Adipocyte (in vitro differentiated cells): Measurements from ENCODE around the gene IPO9.

Experiments used
- DNase-seq: peaks from one replicate; pipeline ENCODE4 v3.0.0-alpha.2; 2015; ENCODE audit warnings: low read depth
- H3K27me3 ChIP-seq: replicated peaks from 2 replicates; pipeline ENCODE4 v1.7.0; 2013; ENCODE audit warnings: mild to moderate bottlenecking, low read length, moderate library complexity; ENCODE audit not compliant: control insufficient read depth, insufficient read depth
- H3K36me3 ChIP-seq: 2 replicates; pipeline ENCODE4 v1.7.0; 2013; ENCODE audit warnings: low read length, mild to moderate bottlenecking, moderate library complexity; ENCODE audit not compliant: control insufficient read depth, insufficient read depth, severe bottlenecking
- H3K4me1 ChIP-seq: 2 replicates; pipeline ENCODE4 v1.7.0; 2013; ENCODE audit warnings: mild to moderate bottlenecking, low read length, moderate library complexity; ENCODE audit not compliant: control insufficient read depth, insufficient read depth
- H3K4me3 ChIP-seq: 2 replicates; pipeline ENCODE4 v1.7.0; 2013; ENCODE audit warnings: mild to moderate bottlenecking, low read length, moderate library complexity
- H3K9ac ChIP-seq: 2 replicates; pipeline ENCODE4 v1.7.0; 2013; ENCODE audit warnings: mild to moderate bottlenecking, low read length, moderate library complexity
- H3K9me3 ChIP-seq: 2 replicates; pipeline ENCODE4 v1.7.0; 2013; ENCODE audit warnings: mild to moderate bottlenecking, low read length, moderate library complexity; ENCODE audit not compliant: control insufficient read depth

IPO9 gene

DNA sequence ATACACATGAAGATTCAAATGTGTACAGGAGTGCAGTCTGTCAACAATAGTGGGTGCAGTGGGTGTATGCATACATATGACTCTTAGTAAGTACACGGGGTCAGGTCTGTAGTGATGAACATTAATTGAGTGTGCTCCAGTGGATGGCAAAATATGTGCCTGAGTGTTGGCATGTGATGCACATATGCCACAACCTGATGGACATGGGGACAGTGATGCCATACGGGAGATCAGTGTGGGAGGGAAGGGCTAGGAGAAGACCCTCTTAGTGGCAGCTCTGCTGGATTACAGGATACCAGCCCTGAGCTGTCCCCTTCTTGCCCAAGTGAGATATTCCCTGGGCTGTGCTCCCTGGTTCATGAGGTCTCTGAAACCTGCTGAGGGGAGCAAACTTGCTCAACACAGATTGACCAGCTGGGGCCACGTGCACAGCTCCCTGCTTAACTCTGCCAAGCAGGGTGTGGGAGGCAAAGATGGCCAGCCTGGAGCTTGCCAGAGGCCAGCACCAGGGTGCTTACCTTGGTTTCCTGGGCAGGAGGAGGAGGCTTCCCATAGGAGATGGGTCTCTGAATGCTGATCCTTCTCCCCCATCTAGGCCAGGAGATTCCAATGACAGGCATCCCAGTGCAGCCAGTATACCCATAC, 62.0 kb downstream of the IPO9 start:
- H3K9ac ChIP-seq: no peak overlapping the region
- no peak overlapping the region for H3K4me3 ChIP-seq
- H3K36me3 ChIP-seq: peaks cover 2% of the 10 kb centered on the region
- no peaks in the 10 kb centered on the region for H3K27me3 ChIP-seq
- H3K4me1 ChIP-seq: peaks cover 21% of the 10 kb centered on the region
- no peaks in the 10 kb centered on the region for H3K9me3 ChIP-seq
- DNase-seq: no peak

DNA sequence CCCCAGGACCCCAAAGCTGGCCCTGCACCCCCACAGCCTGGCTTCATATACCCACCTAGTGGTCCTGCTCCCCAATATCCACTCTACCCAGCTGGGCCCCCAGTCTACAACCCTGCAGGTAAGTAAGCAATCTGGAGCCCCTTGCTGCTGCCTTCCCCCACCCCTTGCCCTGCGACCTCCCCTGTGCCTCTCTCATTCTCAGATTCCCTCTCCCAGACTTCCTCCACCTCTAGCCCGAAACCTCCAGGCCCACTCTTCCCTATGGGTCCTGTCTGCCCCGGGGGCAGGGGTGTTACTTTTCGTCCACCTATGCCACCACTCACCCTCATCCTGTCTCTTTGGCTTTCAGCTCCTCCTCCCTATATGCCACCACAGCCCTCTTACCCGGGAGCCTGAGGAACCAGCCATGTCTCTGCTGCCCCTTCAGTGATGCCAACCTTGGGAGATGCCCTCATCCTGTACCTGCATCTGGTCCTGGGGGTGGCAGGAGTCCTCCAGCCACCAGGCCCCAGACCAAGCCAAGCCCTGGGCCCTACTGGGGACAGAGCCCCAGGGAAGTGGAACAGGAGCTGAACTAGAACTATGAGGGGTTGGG, 62.6 kb downstream of the IPO9 start:
- Histone ChIP-seq H3K27me3 (no peaks in the 10 kb centered on the region), H3K9ac (no peak overlapping the region), H3K9me3 (no peaks in the 10 kb centered on the region), H3K4me3 (no peak overlapping the region), H3K36me3 (peaks cover 2% of the 10 kb centered on the region), H3K4me1 (peaks cover 23% of the 10 kb centered on the region)
- DNase-seq: no peak

DNA sequence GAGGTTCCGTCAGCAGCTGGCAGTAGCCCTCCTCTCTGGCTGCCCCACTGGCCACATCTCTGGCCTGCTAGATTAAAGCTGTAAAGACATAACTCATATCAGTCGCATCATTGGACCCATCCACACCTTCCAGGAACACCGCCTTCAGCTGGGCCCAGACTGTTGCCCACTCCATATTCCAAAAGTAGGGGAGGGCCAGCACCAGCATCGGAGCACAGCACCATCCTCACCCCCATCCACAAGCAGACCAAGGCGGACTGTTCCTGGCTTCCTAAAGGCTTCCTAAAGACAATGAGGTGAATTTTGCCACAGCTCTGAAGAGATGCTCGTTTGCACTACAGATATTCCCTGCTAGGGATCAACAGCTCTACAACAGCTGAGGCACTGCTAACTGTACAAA, 63.3 kb downstream of the IPO9 start:
- no peak for DNase-seq
- H3K9me3 ChIP-seq: no peaks in the 10 kb centered on the region
- peaks cover 2% of the 10 kb centered on the region for H3K36me3 ChIP-seq
- no peaks in the 10 kb centered on the region for H3K27me3 ChIP-seq
- H3K9ac ChIP-seq: no peak overlapping the region
- no peak overlapping the region for H3K4me3 ChIP-seq
- peaks cover 30% of the 10 kb centered on the region for H3K4me1 ChIP-seq

DNA sequence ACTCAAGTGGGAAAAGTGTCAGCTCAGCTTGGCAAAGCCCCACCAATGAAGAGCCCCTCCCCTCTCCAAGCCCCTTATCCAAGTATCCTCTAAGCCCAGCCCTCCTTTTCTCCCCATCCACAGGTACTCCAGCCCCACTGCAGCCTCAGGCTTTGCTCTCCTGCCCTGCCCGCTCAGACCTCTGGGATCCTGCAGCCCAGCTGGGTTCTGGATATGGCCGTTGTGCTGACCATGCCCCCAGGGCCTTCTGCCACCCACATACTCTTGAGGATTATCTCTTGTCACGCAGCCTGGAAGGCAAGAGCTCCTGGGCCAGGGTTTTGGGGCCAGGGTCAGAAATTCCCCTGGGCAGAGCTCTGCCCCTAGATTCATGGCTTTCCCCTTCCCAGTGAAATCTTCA, 64.5 kb downstream of the IPO9 start:
- H3K4me1 ChIP-seq: peaks cover 26% of the 10 kb centered on the region
- peaks cover 10% of the 10 kb centered on the region for H3K36me3 ChIP-seq
- H3K9ac ChIP-seq: peak overlapping the region; percentile 20
- no peak overlapping the region for H3K4me3 ChIP-seq
- H3K27me3 ChIP-seq: no peaks in the 10 kb centered on the region
- no peaks in the 10 kb centered on the region for H3K9me3 ChIP-seq
- DNase-seq: peak; percentile 48

DNA sequence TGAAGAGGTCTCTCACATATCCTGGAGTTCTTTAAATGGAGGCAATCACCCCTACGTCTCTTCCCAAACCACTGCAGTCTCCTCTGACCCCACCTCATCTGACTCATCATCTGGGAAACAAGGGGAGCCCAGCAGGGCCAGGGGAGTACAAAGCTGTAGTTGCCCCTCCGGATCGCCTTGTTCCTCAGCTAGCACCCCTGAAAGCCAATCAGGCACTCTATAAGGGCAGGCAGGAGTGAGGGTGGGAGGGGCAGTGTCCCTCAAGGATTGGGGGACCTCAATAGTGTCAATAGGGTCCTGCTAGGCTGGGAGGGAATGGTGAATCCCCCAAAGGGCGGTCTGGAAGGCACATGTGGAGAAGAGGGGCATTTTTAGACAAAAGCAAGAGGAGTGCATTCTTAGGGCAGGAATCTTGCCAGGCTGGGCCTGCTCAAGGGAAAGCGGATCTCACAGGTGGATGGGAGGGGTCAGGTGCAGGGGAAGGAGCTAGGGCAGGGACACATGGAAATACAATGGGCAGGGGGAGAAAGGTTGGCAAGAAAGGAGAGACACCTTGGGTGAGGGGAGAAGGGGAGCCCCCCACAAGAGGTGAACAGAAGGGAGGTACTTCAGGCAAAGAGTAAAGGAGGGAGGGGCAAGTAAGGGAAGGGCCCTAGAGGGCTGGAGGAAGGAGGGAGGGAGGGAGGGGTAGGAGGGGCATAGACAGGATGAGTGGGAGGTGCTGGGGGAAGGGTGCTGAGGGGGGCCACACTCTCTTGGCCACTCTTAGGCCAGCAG, 65.6 kb downstream of the IPO9 start:
- no peak overlapping the region for H3K4me3 ChIP-seq
- DNase-seq: no peak
- no peaks in the 10 kb centered on the region for H3K9me3 ChIP-seq
- H3K4me1 ChIP-seq: peaks cover 23% of the 10 kb centered on the region
- H3K36me3 ChIP-seq: peaks cover 19% of the 10 kb centered on the region
- H3K9ac ChIP-seq: no peak overlapping the region
- no peaks in the 10 kb centered on the region for H3K27me3 ChIP-seq

DNA sequence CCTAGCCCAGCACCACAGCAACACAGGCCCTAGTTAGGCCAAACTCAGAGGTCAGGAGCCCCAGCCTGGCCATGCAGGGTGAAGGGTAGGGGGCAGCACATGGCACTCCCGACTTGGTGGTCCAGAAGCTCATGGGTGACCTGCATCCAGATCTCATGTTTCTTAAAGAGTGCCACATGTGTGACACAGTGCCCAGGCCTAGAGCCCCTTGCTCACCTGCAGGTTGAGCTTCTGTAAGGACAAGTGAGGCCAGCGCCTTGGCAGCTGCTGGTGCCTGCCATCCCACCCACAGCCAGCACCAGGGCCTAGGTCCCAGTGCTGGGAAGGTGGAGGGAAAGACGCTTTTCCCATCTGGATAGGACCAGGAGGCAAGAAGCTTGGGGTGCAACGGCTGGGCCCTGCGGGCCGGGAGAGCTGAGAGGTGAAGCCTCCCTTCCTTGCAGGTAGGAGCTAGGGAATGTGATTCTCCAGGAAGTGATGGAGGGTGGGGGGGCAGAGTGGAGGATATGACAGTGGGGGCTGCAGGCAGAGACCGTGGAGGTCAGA, 66.2 kb downstream of the IPO9 start:
- H3K27me3 ChIP-seq: no peaks in the 10 kb centered on the region
- no peak overlapping the region for H3K4me3 ChIP-seq
- no peak overlapping the region for H3K9ac ChIP-seq

DNA sequence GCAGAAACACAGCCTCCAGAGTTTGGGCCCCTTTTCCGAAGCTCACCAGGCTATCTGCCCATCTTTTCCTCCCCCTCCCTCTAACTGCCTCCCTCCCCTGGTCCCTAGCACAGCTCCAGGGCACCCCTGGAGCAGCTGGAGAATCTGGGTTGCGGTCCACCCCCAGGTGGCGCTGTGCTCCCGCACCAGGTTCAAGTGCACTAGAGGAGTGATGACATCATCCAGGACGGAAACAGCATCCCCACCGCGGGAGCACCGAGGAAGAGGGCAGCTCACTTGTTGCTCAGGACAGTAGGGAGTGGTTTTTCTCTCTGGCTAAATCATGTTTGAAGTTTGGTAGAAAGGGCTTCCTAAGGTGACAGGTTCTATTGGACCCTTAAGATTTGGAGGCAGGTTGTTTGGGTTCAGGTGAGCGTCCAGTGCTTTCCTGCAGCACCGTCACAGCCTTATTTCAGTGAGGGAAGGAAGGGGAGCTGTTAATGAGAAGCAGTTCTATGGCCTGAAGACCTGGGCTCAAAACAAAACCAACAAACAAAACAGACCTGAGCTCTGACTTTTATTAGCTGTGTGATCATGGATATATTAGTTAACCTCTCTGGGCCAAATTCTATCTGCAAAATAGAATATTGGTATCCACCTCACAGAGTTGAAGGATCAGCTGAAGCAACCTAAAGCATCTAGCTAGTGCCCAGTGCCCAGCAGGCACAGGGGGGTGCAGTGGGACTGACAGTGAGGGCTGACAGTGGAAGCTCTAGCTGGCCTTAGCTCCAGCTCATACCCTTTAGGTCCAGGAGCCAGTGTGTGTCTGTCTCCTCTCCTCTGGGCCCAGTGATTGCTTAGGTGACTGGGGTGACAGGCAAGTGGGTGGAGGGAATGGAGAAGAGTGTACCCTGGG, 67.2 kb downstream of the IPO9 start:
- Histone ChIP-seq H3K9me3 (no peaks in the 10 kb centered on the region), H3K4me1 (peaks cover 25% of the 10 kb centered on the region), H3K27me3 (no peaks in the 10 kb centered on the region), H3K4me3 (no peak overlapping the region), H3K36me3 (peaks cover 27% of the 10 kb centered on the region), H3K9ac (peak overlapping the region; percentile 47)
- DNase-seq: peak; percentile 96

More for the DNA sequence above, 66.2 kb downstream of the IPO9 start:
- DNase-seq: no peak
- Histone ChIP-seq H3K4me1 (peaks cover 23% of the 10 kb centered on the region), H3K9me3 (no peaks in the 10 kb centered on the region), H3K36me3 (peaks cover 26% of the 10 kb centered on the region)

DNA sequence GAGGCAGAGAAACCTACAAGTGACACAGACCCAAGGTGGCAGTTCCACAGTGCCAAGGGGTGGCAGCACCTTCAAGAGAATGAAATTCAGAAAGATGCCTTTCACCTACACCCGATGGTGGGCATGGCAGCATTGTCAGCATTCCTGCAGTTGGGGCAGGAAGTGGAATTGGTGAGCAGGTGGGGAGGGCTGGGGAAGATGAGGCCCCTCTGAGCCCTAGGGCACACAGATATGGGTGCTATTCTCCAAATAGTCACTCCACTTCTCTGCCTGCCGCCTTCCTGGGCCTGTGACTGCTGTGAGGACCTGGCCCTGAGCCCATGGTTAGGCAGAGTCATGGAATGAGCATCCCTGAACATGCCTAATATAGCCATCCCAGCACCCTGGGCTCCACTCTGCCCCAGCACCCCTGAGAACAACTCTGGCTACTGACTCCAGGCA, 68.0 kb downstream of the IPO9 start:
- no peaks in the 10 kb centered on the region for H3K27me3 ChIP-seq
- H3K9me3 ChIP-seq: no peaks in the 10 kb centered on the region
- peaks cover 26% of the 10 kb centered on the region for H3K36me3 ChIP-seq
- peak overlapping the region; percentile 47 for H3K9ac ChIP-seq
- peaks cover 27% of the 10 kb centered on the region for H3K4me1 ChIP-seq
- peak; percentile 50 for DNase-seq
- no peak overlapping the region for H3K4me3 ChIP-seq

DNA sequence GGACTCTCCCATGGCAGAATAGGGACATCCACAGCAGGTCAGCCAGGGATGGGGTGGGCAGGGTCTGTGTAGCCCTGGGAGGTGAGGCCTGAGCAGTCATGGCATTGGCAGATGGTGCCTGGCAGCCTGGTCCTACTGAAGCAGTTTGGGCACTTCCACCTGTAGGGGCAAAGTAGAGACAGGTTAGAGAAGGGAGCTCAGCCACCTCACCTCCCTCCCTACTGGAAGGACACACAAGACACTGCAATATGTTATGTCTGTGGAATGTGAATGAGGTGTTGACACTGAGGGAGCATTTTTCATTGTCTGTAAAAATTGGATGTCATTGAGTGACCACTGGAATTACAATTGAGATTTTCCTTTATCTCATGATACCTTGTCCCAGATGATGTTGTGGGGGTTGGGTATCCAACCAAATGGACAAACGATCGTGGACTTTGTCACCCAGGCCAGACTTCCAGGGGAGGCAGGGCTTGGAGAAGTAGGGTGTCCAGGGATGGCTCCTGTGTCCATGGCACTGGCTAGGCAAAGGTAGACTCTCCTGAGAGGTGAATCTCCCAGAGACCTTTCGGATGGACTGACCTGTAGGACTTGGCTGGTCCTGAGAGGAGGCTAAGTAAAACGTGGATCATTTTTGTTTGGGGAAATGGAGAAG, 69.4 kb downstream of the IPO9 start:
- Histone ChIP-seq H3K9me3 (no peaks in the 10 kb centered on the region), H3K4me3 (no peak overlapping the region), H3K9ac (no peak overlapping the region), H3K36me3 (peaks cover 25% of the 10 kb centered on the region), H3K27me3 (no peaks in the 10 kb centered on the region), H3K4me1 (peaks cover 40% of the 10 kb centered on the region)
- no peak for DNase-seq

DNA sequence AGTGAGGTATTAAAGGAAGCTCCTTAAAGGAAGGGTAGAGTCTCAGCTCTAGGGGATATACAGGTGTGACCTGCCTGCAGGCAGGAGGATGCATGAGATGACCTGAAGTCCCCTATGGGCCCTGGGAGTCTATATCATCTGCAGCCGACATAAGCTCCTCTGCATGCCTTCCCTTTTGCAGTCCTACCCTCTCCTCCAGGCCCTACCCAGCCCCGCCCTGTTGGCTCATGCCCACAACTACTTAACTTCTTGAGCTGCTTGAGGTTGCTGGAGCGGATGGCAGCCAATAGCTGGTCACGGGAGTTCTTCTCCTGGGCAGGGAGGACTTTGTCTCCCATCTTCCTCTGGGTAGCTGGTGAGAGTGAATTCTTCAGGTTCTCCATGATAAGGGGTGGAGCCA, 70.0 kb downstream of the IPO9 start:
- peaks cover 25% of the 10 kb centered on the region for H3K36me3 ChIP-seq
- no peak overlapping the region for H3K4me3 ChIP-seq
- peaks cover 46% of the 10 kb centered on the region for H3K4me1 ChIP-seq
- H3K9me3 ChIP-seq: no peaks in the 10 kb centered on the region
- H3K27me3 ChIP-seq: no peaks in the 10 kb centered on the region
- H3K9ac ChIP-seq: no peak overlapping the region
- no peak for DNase-seq
